T-cell (primary cell): Measurements from ENCODE around the gene RGL1. TPM values are rescaled to one million over a fixed set of nuclear protein-coding genes. Genes with fewer than 3 reads are reported as not detected.

Experiments used
- ATAC-seq, 4 experiments: fragments of 200-7000 bp in 3 of 4; fragments of 150-1000 bp in 1 of 4; cut with Tn5 transposase; replicated peaks in 1 of 4; 1 replicate in 3 of 4; 2 replicates in 1 of 4; pipeline ENCODE4 v1.10.0; 2021; ENCODE audit warnings: moderate library complexity in 3 of 4, mild to moderate bottlenecking in 2 of 4, moderate number of reproducible peaks in 1 of 4
- CTCF ChIA-PET, 2 donors: fragments of 300-600 bp; sonication (Branson Sonifier 250); formaldehyde crosslinking; loops; one replicate each; lab custom pipeline; 2022; ENCODE audit warnings: antibody characterized with exemption in 2 of 2; lab: Charles Lee
- POLR2A ChIA-PET, 2 donors: fragments of 300-600 bp; sonication (Branson Sonifier 250); formaldehyde crosslinking; loops; one replicate each; lab custom pipeline; 2022; ENCODE audit warnings: antibody characterized with exemption in 2 of 2; lab: Charles Lee
- DNase-seq, 35 experiments: peaks; one replicate each; pipeline versions ENCODE4 v3.0.0 to v3.0.0-alpha.2; 2013 to 2023
- H3K27ac ChIP-seq: one replicate; pipeline ENCODE4 v1.5.1; 2013; ENCODE audit warnings: low read length
- H3K27me3 ChIP-seq, 2 experiments: replicated peaks in 1 of 2; 1 replicate in 1 of 2; 2 replicates in 1 of 2; pipeline versions ENCODE4 v1.6.1 to v1.7.0; 2013; ENCODE audit warnings: low read length in 1 of 2, mixed read lengths in 1 of 2; ENCODE audit not compliant: control insufficient read depth in 2 of 2, insufficient read depth in 2 of 2; ENCODE audit errors: extremely low read depth in 1 of 2
- H3K36me3 ChIP-seq, 2 donors: 1 replicate in 1 of 2; 2 replicates in 1 of 2; pipeline versions ENCODE4 v1.6.1 to v1.7.0; 2013; ENCODE audit warnings: low read length in 1 of 2; ENCODE audit not compliant: control insufficient read depth in 2 of 2, insufficient read depth in 1 of 2; ENCODE audit errors: extremely low read depth in 1 of 2
- H3K4me1 ChIP-seq, 2 experiments: 1 replicate in 1 of 2; 2 replicates in 1 of 2; pipeline versions ENCODE4 v1.6.1 to v1.7.0; 2013; ENCODE audit warnings: low read length in 2 of 2, mixed read lengths in 1 of 2; ENCODE audit not compliant: insufficient read depth in 2 of 2, control insufficient read depth in 1 of 2; ENCODE audit errors: extremely low read depth in 1 of 2
- H3K4me3 ChIP-seq, 2 donors: 1 replicate in 1 of 2; 2 replicates in 1 of 2; pipeline versions ENCODE4 v1.5.1 to v1.7.0; 2013; ENCODE audit warnings: mild to moderate bottlenecking in 2 of 2, low read length in 1 of 2, moderate library complexity in 1 of 2; ENCODE audit not compliant: control insufficient read depth in 1 of 2; ENCODE audit errors: extremely low read depth in 1 of 2
- H3K9me3 ChIP-seq: 2 replicates; pipeline ENCODE4 v1.7.0; 2013
- H3K27ac Mint-ChIP-seq, 2 donors: one replicate each; pipeline ENCODE4 v1.8.0; 2020 to 2021; ENCODE audit warnings: mild to moderate bottlenecking in 2 of 2, mixed read lengths in 2 of 2
- H3K27me3 Mint-ChIP-seq, 2 donors: one replicate each; pipeline ENCODE4 v1.8.0; 2021 to 2022; ENCODE audit warnings: mixed read lengths in 2 of 2
- H3K36me3 Mint-ChIP-seq: one replicate; pipeline ENCODE4 v1.8.0; 2021; ENCODE audit warnings: mixed read lengths
- H3K4me1 Mint-ChIP-seq, 3 donors: one replicate each; pipeline ENCODE4 v1.8.0; 2020 to 2022; ENCODE audit warnings: mixed read lengths in 3 of 3, mild to moderate bottlenecking in 1 of 3
- H3K4me3 Mint-ChIP-seq, 3 donors: one replicate each; pipeline ENCODE4 v1.8.0; 2020 to 2022; ENCODE audit warnings: mild to moderate bottlenecking in 3 of 3, mixed read lengths in 3 of 3, moderate library complexity in 3 of 3
- H3K9me3 Mint-ChIP-seq, 3 donors: one replicate each; pipeline ENCODE4 v1.8.0; 2020 to 2022; ENCODE audit warnings: mixed read lengths in 3 of 3
- WGBS: methylation state at CpG from one replicate; pipeline ENCODE4 v1.1.5; 2013; ENCODE audit warnings: missing lambda C conversion rate; ENCODE audit not compliant: insufficient coverage; 5-methylcytosine and 5-hydroxymethylcytosine counted together
- total RNA-seq, 35 experiments: library from RNA in 6 of 35; stranded (reverse) in 6 of 35; fragments of 120-200 nt in 1 of 35; gene quantifications; one replicate each; pipeline versions ENCODE4 v1.2.1 to v1.2.4 and lab custom pipeline; 2013 to 2026

The RGL1 gene
- total RNA-seq, 5 donors from 2014 or later (not counting 1 experiment from before 2014, with no cell fraction given), result 1.7 to 3.3 (median 2.3) TPM

DNA sequence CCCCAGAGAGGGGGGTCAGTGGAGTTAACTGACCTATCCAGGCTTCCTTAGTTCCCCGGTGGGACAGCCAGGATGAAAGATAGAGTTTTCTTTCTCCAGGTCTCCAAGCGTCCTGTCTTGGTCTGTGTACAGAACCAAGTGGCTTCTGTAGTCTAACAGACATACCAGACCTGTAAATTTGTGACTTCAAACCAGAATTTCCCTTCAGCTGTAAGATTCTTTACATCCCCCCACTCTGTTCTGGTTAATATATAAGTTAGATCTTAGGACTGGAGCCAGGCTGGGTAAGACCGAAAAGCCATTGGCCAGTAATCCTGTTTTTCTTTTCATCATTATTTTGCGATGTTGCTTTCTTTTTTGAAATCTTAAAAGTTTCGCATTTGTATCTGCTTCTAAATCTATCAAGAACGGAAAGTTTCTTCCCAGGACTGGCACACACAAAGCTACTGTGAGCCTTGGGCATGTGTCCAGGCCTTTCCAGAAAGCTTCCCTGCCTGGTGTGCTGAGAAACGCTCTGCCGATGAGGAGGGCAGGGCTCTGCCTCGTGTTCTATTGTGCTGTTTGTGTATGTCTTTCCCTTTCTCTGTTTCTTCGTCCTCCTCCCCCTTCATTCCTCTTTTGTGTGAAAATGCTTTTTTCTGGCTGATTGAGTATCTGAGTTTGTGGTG, 72.3 kb downstream of the RGL1 start:
- peaks cover 0 to 11% of the 10 kb centered on the region in 2 experiments for H3K4me1 ChIP-seq

DNA sequence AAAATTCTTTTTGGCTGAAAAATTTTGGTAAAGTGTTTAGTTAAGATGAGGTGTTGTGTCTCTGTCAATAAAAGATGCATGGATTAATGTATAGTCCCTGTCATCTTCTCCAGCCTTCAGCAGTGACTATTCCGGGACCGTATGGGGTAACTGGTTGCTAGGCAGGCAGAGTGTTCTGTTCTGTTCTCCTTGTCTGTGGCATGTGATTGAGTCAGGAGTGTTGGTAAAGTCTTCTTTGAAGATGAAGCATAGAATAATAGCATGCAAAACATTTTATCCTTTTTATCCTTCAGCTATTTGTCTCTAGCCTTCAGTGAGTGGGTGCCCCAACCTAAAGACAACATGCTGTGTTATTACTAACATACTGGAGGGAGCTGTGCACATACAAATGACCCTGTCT, 74.6 kb downstream of the RGL1 start:
- H3K27me3 Mint-ChIP-seq, result no peaks in the 10 kb centered on the region
- no peak overlapping the region for H3K27ac ChIP-seq
- peaks cover 6% of the 10 kb centered on the region for H3K36me3 Mint-ChIP-seq
- H3K36me3 ChIP-seq, result peaks cover 0 to 4% of the 10 kb centered on the region in 2 donors
- POLR2A ChIA-PET, result no interaction called here
- H3K9me3 Mint-ChIP-seq, result no peaks in the 10 kb centered on the region
- peaks cover 2 to 8% (median 2%) of the 10 kb centered on the region in 3 donors for H3K4me1 Mint-ChIP-seq
- H3K27me3 ChIP-seq, result no peaks in the 10 kb centered on the region
- CTCF ChIA-PET, result no interaction called here
- no peaks in the 10 kb centered on the region for H3K9me3 ChIP-seq
- no peak overlapping the region for H3K27ac Mint-ChIP-seq
- no peaks in the 10 kb centered on the region for H3K4me1 ChIP-seq
- no peak overlapping the region for H3K4me3 Mint-ChIP-seq
- no CpG with 5 or more reads among the region's 2 CpGs for WGBS
- DNase-seq (no peak), ATAC-seq (no peak)
- no peak overlapping the region for H3K4me3 ChIP-seq

More for the DNA sequence above, 72.3 kb downstream of the RGL1 start:
- ChIA-PET CTCF (no interaction called here), POLR2A (no interaction called here)
- Histone ChIP-seq H3K4me3 (no peak overlapping the region), H3K36me3 (peaks cover 0 to 4% of the 10 kb centered on the region in 2 donors), H3K9me3 (no peaks in the 10 kb centered on the region), H3K27ac (no peak overlapping the region), H3K27me3 (no peaks in the 10 kb centered on the region)
- no peak for ATAC-seq
- Mint-ChIP-seq H3K9me3 (no peaks in the 10 kb centered on the region), H3K4me3 (no peak overlapping the region), H3K36me3 (no peaks in the 10 kb centered on the region), H3K4me1 (peaks cover 21 to 23% (median 22%) of the 10 kb centered on the region in 3 donors), H3K27ac (no peak overlapping the region), H3K27me3 (no peaks in the 10 kb centered on the region)
- DNase-seq, result no peak
- WGBS, result 86% methylated on average over 4 of the region's 10 CpGs

DNA sequence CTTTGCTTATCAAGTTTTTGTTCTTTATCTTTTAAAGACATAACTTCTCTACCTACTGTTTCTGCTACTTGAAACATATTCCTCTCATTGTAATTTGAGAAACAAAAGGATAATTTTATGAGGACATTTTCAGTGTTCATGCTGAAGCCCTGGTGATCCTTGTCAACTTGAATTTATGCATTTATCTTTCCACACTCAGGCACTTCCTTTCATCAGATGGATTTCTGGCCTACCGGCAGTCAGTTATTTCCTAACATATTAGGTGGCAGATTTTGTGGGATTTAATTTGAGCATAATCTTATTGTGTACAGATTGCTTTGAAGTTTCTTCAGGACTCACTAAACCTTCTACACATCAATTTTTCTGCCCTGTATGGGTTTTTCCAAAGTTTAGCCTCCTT, 75.0 kb downstream of the RGL1 start:
- Histone ChIP-seq H3K27me3 (no peaks in the 10 kb centered on the region), H3K27ac (no peak overlapping the region), H3K4me3 (no peak overlapping the region), H3K9me3 (no peaks in the 10 kb centered on the region), H3K4me1 (no peaks in the 10 kb centered on the region), H3K36me3 (peaks cover 0 to 4% of the 10 kb centered on the region in 2 donors)
- no peaks in the 10 kb centered on the region for H3K9me3 Mint-ChIP-seq
- no peaks in the 10 kb centered on the region for H3K27me3 Mint-ChIP-seq
- H3K4me3 Mint-ChIP-seq, result no peak overlapping the region
- ATAC-seq (no peak), DNase-seq (no peak)
- POLR2A ChIA-PET, result no interaction called here
- WGBS, result no CpG with 5 or more reads among the region's 1 CpG
- CTCF ChIA-PET, result no interaction called here
- H3K4me1 Mint-ChIP-seq, result peaks cover 0 to 5% (median 0%) of the 10 kb centered on the region in 3 donors
- H3K27ac Mint-ChIP-seq, result no peak overlapping the region
- peaks cover 6% of the 10 kb centered on the region for H3K36me3 Mint-ChIP-seq

DNA sequence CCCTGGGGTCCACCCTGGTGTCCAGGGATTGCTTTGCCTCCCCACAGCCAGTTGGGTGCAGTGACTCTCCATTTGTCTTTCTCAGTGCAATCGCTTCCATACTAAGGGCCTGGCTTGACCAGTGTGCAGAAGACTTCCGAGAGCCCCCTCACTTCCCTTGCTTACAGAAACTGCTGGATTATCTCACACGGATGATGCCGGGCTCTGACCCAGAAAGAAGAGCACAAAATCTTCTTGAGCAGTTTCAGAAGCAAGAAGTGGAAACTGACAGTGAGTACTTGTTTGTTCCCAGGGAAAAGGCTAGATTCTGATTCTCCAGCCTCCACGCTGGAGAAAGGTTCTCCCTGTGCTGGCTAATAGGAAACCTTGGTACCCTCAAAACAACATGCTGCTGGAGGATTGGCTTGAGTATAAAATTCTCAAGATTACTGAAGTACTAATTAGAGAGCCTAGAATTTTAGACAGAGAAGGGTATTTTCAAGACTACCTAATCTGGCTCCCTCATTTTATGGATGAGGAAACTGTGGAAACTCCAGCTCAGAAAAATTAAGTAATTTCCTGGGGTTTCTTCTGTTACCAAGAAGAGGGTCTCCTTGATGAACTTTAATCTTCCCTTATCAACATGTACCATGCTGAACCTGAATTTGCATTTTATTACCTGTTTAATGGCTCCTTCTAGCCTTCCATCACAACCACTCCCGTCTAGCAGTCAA, 75.8 kb downstream of the RGL1 start:
- no peaks in the 10 kb centered on the region for H3K4me1 ChIP-seq
- no peak overlapping the region for H3K4me3 ChIP-seq
- Mint-ChIP-seq H3K36me3 (peaks cover 6% of the 10 kb centered on the region), H3K9me3 (no peaks in the 10 kb centered on the region), H3K27me3 (no peaks in the 10 kb centered on the region), H3K27ac (no peak overlapping the region), H3K4me3 (no peak overlapping the region), H3K4me1 (peaks cover 0 to 5% (median 0%) of the 10 kb centered on the region in 3 donors)
- ChIA-PET CTCF (no interaction called here), POLR2A (no interaction called here)
- no peaks in the 10 kb centered on the region for H3K27me3 ChIP-seq
- ATAC-seq (no peak), DNase-seq (no peak)
- peaks cover 0 to 4% of the 10 kb centered on the region in 2 donors for H3K36me3 ChIP-seq
- no peaks in the 10 kb centered on the region for H3K9me3 ChIP-seq
- no peak overlapping the region for H3K27ac ChIP-seq
- WGBS, result 78% methylated on average over 2 of the region's 6 CpGs

DNA sequence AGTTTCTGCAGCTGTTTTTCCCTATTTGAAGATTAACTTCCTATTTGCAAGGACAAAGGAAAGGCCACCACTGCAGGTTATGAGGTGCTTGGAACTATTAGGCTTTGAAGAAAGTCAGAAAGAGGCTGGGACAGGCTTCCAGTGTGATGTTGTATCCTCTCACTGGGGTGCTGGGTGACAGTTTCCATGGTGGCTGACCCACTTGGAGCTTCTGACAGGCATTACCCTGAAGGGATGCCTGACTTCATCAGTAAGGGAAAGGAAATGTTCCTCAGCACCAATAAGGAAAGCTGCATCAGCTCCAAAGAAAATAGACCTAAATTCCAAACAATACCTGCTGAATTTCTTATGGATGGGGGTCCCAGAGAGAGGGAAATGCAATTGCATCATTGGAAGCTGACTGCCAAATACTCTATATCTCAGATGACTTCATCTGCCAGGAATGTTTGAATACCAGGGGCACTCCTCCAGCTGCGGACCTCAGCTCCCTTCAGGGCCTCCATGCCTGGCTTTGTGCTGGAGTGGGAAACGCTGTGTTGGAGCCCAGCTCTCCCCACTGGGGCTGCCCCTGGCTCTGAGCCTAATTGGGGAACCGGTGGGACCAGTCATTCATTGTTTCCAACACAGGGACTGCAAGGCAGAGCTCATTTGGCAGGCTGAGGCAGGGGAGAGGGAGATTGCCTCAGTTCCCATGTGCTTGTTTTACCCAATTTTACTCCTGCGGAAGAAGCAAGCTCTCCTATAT, 76.6 kb downstream of the RGL1 start:
- Histone ChIP-seq H3K27me3 (no peaks in the 10 kb centered on the region), H3K4me3 (no peak overlapping the region), H3K9me3 (no peaks in the 10 kb centered on the region), H3K4me1 (no peaks in the 10 kb centered on the region), H3K27ac (no peak overlapping the region), H3K36me3 (peaks cover 0 to 4% of the 10 kb centered on the region in 2 donors)
- peaks cover 0 to under 1% (median 0%) of the 10 kb centered on the region in 3 donors for H3K4me1 Mint-ChIP-seq
- POLR2A ChIA-PET, result no interaction called here
- CTCF ChIA-PET, result no interaction called here
- no peak overlapping the region for H3K4me3 Mint-ChIP-seq
- 90% methylated on average over 2 of the region's 4 CpGs for WGBS
- no peak for ATAC-seq
- H3K9me3 Mint-ChIP-seq, result no peaks in the 10 kb centered on the region
- peaks cover 6% of the 10 kb centered on the region for H3K36me3 Mint-ChIP-seq
- DNase-seq, result no peak
- no peak overlapping the region for H3K27ac Mint-ChIP-seq
- H3K27me3 Mint-ChIP-seq, result no peaks in the 10 kb centered on the region

DNA sequence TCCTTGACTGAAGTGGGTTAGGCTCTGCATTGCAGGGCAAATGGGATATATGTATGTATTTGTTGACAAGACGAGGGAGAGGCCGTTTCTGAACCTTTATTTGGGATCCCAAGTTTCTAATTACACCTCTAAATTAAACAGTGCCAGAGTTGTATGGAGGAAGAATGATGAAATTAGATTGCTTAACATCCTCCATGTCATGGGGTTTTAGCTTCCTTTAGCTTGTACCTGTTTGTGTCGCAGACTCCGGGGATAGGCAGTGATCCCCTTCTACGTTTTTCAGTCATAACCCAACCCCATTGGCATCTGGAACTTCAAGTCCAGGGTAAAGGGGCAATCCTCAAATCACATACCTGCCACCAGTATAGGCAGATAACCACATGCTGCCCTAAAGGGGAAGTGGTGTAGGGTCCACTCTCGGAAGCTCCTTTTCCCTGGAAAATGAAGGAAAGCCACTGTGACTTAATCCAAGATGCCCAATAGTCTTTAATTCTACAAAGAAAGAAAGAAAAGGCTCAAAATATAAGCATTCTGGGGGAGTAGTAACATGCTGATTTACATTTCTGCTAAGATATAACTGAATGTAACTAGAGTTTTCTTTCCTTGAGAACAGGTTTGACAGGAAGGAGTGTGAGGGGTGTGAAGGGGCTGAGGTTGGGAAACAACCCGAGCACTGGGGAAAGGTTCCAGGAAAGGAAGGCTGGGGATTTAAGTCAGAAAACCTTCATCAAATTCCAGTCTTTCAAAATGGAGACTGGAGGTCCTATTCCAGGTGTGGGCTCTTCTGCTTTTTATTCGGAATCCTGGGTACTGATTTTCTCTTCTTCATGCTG, 77.6 kb downstream of the RGL1 start:
- H3K27ac Mint-ChIP-seq, result no peak overlapping the region
- Histone ChIP-seq H3K27ac (no peak overlapping the region), H3K9me3 (no peaks in the 10 kb centered on the region), H3K4me1 (peaks cover 3 to 4% of the 10 kb centered on the region in 2 experiments), H3K4me3 (no peak overlapping the region), H3K36me3 (peaks cover 0 to 2% of the 10 kb centered on the region in 2 donors), H3K27me3 (no peaks in the 10 kb centered on the region)
- no CpG with 5 or more reads among the region's 8 CpGs for WGBS
- H3K4me1 Mint-ChIP-seq, result peaks cover 9 to 11% (median 10%) of the 10 kb centered on the region in 3 donors
- peaks cover 6% of the 10 kb centered on the region for H3K36me3 Mint-ChIP-seq
- H3K4me3 Mint-ChIP-seq, result no peak overlapping the region
- ChIA-PET CTCF (no interaction called here), POLR2A (no interaction called here)
- no peaks in the 10 kb centered on the region for H3K27me3 Mint-ChIP-seq
- ATAC-seq (no peak), DNase-seq (no peak)
- H3K9me3 Mint-ChIP-seq, result no peaks in the 10 kb centered on the region
